NB4 (cell line): ENCODE measurements around the gene ZBTB42.

Experiments
- DNase-seq: peaks from one replicate; pipeline ENCODE4 v3.0.0; 2010; ENCODE audit warnings: low read depth
- H3K4me3 ChIP-seq: one replicate; pipeline ENCODE4 v1.5.1; 2011; ENCODE audit warnings: mild to moderate bottlenecking, low read depth, low read length, moderate library complexity
- CTCF ChIP-seq: IDR thresholded peaks from one replicate; pipeline ENCODE4 v1.5.1; 2012; ENCODE audit warnings: low read depth, low read length
- MYC ChIP-seq: IDR thresholded peaks from 2 replicates; pipeline ENCODE4 v1.6.1; 2011; ENCODE audit warnings: low read depth, low read length
- POLR2A ChIP-seq: IDR thresholded peaks from 2 replicates; pipeline ENCODE4 v1.6.1; 2011; ENCODE audit warnings: mild to moderate bottlenecking; ENCODE audit not compliant: insufficient read length; ENCODE audit errors: extremely low read depth
- TF ChIP-seq, protein P1 (sequence below): IDR thresholded peaks from 2 replicates; pipeline ENCODE4 v1.6.1; 2011; ENCODE audit warnings: low read depth, low read length

ZBTB42 gene

DNA sequence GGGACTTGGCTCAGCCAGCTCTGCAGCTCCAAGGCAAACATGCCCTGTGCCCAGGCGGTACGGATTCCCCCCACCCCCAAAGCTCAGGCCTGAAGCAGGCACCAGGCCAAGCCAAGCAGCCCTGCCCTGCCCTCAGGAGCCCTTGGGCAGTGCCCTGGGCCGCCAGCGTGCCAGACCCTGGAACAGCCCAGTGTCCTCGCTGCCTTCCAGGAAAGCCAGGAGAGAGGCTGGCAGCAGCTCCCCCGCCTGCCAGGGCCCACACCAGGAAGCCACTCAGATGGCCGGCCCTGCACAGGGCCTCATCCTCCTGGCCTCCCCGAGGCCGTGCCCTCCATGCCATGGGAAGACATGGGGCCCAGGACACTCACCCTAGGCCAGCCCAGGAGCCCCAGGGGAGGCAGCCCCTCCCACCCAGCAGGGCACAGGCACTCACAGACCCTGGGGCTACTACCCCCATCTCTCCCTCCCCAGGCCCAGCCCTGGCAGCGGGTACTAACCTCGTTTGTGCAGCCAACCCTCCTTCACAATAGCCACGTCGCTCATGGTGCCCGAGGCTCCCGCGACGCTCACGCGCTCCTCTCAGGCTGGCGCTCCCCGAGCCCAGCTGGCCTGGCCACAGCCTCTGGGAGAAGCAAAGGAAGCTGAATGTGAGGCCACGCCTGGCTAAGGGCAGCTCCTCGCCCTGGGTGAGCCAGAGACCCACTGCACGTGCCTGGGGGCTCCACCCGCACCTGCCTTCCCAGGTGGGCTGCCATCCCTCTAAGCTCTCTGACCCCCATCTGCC is 8.6 kb upstream of the ZBTB42 start:
- no peak for DNase-seq

GRCh38 chr14:104792945-104793702 is 7.8 kb upstream of the ZBTB42 start:
- DNase-seq, result no peak
- peak overlapping the region; percentile 25 for H3K4me3 ChIP-seq
- TF ChIP-seq MYC (no peak), POLR2A (no peak), CTCF (no peak)
- TF ChIP-seq, protein P1, sequence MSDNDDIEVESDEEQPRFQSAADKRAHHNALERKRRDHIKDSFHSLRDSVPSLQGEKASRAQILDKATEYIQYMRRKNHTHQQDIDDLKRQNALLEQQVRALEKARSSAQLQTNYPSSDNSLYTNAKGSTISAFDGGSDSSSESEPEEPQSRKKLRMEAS, result no peak

More for the DNA sequence above, 8.6 kb upstream of the ZBTB42 start:
- no peak for TF ChIP-seq POLR2A
- no peak for TF ChIP-seq CTCF
- no peak for TF ChIP-seq MYC
- TF ChIP-seq, protein P1, result no peak
- no peak overlapping the region for H3K4me3 ChIP-seq

- DNase-seq, result no peak
- H3K4me3 ChIP-seq, result peak overlapping the region; percentile 68
- no peak for TF ChIP-seq POLR2A
- no peak for TF ChIP-seq CTCF
- TF ChIP-seq, protein P1, result no peak
- TF ChIP-seq MYC, result no peak
Measured at GRCh38 chr14:104793703-104793959, 7.3 kb upstream of the ZBTB42 start.

- peak; percentile 6; the same call in 1 of the 2 replicates for TF ChIP-seq MYC
- no peak for TF ChIP-seq POLR2A
- H3K4me3 ChIP-seq, result peak overlapping the region; percentile 68
- DNase-seq, result peak; percentile 55
Measured at GRCh38 chr14:104794099-104794498, 6.8 kb upstream of the ZBTB42 start.

DNA sequence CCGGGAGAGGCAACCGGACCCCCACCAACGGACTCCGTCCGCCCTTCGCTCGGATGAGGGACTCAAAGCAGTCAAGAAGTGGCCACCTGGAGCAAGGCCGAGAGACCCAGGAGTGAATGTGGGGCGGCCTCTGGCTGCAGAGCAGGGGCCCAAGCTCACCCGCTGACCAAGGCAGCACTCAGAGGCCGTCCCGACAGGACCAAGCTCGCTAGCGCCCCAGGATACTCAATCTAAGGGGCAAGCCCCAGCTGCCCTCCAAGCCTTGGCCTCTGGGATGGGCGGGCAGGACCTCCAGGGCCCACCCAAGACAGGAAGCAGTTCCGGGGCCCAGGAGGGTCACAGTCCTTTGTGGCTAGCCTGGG is 6.3 kb upstream of the ZBTB42 start:
- TF ChIP-seq, protein P1, result no peak
- TF ChIP-seq MYC, result no peak
- no peak for TF ChIP-seq POLR2A
- TF ChIP-seq CTCF, result no peak

GRCh38 chr14:104794993-104795780 is 5.7 kb upstream of the ZBTB42 start, which contains the start of gene AKT1:
TSS of gene AKT1 (minus strand) at chr14:104795748. CDS start at chr14:104792643, 3,105 bp downstream.
- H3K4me3 ChIP-seq, result peak within 1 kb of the TSS; percentile 68
- DNase-seq, result peak; percentile 49
- TF ChIP-seq CTCF, result no peak
- TF ChIP-seq POLR2A, result no peak
- TF ChIP-seq MYC, result no peak
- TF ChIP-seq, protein P1, result no peak

More for the DNA sequence above, 6.3 kb upstream of the ZBTB42 start:
- H3K4me3 ChIP-seq, result peak overlapping the region; percentile 68
- peak; percentile 45 for DNase-seq
